Measurements from ENCODE around the gene TGM6.
"Not testable (repeated sequence)": the region's sequence is repeated elsewhere in the genome, so short reads cannot be mapped to it uniquely, and the experiment has no call there.

Gene TGM6

GRCh38 chr20:2398449-2398848 lies 17.7 kb downstream of the TGM6 start:
- no peak for DNase-seq (ENCODE audit: low spot score)

DNA sequence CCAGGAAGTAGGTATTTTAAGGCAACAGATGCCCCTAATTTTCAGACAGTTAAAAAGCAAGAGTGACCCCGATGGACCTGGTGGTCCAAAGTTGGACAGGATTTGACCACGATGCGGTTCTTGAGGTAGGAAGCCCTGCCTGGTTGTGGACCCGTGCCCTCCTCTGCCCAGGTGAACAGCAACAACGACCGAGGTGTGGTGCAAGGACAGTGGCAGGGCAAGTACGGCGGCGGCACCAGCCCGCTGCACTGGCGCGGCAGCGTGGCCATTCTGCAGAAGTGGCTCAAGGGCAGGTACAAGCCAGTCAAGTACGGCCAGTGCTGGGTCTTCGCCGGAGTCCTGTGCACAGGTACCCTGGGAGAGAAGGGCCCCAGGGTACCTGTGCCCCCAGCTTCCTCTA lies 18.7 kb downstream of the TGM6 start:
- no peak for DNase-seq (ENCODE audit: low spot score)

DNA sequence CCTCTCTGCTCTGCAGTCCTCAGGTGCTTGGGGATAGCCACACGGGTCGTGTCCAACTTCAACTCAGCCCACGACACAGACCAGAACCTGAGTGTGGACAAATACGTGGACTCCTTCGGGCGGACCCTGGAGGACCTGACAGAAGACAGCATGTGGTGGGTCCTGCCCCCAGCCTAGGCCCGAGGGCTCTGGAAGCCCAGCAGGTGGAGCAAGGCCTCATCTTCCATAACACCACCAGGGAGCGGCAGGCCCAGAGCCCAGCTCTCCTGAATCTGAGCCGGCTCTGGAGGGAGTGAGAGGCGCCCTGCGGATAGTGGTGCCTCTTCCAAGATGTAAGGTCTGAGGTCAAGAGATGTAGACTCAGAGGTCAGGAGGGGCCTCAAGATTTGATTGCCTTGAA lies 19.6 kb downstream of the TGM6 start:
- DNase-seq (ENCODE audit: low spot score) = no peak

DNA sequence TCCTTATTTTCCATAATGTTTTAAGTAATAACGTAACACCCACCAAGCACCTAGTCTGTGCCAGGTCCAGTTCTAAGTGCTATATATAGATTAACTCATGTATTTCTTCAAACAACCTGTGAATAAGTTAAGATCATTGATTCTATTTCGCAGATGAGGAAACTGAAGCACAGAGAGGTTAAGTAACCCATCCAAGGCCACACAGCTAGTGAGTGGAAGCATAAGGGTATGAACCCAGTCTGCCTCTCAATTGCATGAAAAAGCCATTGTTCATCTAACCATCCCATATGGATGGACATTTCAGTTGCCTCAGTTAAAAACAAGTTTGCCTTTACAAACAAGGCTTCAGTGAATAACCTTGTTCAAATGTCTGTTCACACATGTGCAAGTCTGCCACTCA lies 20.8 kb downstream of the TGM6 start:
- no peak for DNase-seq (ENCODE audit: low spot score)

- peak; percentile 59 for DNase-seq (ENCODE audit: low spot score)
These were observed 21.7 kb downstream of the TGM6 start for GRCh38 chr20:2402271-2402980.

DNA sequence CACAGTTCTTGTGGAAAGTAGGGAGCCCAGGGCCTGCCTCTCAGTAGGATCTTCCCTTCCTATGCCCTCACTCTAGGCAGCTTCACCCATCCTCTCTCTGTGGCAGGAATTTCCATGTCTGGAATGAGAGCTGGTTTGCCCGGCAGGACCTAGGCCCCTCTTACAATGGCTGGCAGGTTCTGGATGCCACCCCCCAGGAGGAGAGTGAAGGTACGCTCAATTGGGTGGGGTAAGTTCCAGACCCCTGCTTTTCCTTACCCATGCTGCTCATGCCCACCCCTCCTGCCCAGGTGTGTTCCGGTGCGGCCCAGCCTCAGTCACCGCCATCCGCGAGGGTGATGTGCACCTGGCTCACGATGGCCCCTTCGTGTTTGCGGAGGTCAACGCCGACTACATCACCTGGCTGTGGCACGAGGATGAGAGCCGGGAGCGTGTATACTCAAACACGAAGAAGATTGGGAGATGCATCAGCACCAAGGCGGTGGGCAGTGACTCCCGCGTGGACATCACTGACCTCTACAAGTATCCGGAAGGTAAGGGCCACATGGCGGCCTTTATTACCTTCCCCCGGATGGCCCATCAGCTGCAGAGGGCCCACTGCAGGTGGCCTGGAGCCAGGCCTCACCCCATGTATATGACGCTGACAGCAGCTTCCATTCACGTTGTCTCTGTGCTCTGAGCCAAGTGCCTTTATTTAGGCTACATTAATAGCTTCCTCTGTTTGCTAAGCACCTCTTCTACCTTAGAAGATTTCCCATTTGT lies 22.8 kb downstream of the TGM6 start:
- DNase-seq (ENCODE audit: low spot score) = peak; percentile 1

- DNase-seq (ENCODE audit: low spot score) = no peak
These were observed 25.0 kb downstream of the TGM6 start for GRCh38 chr20:2405693-2406065.

DNA sequence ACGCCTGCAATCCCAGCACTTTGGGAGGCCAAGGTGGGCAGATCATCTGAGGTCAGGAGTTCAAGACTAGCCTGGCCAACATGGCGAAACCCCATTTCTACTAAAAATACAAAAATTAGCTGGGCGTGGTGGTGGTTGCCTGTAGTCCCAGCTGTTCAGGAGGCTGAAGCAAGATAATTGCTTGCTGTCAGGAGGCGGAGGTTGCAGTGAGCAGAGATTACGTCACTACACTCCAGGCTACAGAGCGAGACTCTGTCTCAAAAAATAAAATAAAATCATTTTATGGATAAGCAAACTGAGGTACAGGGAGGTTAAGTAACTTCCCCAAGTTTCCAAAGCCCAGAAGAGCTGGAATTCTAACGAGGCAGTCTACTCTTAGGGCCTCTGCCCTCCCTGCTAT lies 26.7 kb downstream of the TGM6 start:
- DNase-seq (ENCODE audit: low spot score) = not testable (repeated sequence)

DNA sequence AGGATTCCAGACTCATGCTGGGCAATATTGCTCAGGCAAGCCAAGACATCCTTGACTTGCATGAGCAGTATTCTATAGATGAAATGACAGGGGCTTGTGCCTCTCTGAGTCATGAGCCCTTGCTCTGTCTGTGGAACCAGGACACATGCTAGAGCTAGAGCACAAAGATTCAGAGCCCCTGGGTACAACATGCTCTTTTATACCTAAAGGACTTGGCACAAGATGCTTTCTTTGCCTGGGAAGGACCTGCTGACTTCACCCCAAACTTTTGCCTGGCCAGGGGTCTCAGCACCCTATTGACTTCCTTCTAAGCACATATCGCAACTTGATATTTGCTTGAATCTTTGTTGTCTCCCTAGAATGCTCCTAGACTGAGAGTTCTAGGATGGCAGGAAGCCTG lies 27.4 kb downstream of the TGM6 start:
- DNase-seq (ENCODE audit: low spot score) = no peak

DNA sequence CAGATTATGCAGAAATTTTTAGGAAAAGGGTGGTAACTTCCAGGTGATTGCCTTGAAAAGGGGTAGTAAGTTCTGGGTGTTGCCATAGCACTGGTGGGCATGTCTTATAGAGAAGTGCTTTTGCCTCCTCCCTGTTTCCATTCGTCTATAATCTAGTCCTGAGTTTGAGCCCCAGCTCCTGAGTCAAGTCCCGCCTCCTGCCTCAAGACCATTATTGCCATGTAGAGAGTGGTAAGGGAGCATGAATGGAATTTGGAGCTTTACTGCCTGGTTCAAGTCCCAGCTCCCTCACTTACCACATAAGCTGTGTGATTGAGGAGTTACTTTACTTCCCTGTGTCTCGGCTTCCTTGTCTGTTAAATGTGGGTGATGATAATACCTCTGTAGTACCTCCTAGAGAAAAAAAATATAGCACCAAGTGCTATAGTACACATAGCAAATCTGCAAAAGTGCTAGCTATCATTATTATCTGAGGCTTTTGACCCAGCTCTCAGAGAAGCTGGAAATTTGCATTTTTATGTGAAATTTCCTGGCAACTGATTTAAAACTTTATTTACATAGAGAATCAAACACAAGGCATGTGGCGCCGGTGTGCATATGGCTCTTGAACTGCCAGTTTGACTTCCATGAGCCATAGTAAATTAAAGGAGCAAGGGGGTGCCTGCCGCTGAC lies 36.0 kb downstream of the TGM6 start:
- no peak for DNase-seq (ENCODE audit: low spot score)

DNA sequence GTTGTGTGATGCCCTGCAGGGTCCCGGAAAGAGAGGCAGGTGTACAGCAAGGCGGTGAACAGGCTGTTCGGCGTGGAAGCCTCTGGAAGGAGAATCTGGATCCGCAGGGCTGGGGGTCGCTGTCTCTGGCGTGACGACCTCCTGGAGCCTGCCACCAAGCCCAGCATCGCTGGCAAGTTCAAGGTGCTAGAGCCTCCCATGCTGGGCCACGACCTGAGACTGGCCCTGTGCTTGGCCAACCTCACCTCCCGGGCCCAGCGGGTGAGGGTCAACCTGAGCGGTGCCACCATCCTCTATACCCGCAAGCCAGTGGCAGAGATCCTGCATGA lies 36.5 kb downstream of the TGM6 start:
- DNase-seq (ENCODE audit: low spot score) = no peak

DNA sequence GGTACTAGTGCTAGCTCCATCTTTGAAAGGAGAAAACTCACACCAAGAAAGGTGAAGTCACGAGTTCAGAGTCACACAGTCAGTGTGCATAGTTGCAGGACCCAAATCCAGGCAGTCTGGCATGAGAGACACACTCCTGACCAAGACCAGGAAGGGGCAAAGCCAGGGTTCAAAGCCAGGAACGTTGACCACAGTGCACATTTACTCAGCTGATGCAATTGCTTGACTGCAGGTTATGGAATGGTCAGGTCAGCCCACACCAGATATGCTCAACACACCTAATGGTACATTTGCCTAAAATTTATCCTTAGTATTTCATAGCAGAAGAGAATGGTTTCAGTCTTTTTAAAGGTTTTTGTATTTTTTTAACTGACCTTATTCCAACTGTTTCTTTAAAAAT lies 37.7 kb downstream of the TGM6 start:
- no peak for DNase-seq (ENCODE audit: low spot score)

DNA sequence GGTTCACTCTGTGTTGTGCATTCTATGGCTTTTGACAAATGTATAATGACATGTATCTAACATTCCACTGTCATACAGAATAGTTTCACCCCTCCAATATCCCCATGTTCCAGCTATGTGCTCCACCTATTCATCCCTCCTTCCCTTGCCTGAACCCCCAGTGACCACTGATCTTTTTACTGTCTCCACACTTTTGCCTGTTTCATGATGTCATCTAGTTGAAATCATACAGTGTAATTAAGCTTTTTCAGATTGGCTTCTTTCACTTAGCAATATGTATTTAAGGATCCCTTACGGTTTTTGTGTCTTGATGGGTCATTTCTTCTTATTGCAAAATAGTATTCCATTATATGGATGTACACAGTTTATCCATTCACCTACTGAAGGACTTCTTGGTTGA lies 39.8 kb downstream of the TGM6 start:
- DNase-seq (ENCODE audit: low spot score) = no peak

- no peak for DNase-seq (ENCODE audit: low spot score)
These were observed 40.5 kb downstream of the TGM6 start for GRCh38 chr20:2421247-2421646.

DNA sequence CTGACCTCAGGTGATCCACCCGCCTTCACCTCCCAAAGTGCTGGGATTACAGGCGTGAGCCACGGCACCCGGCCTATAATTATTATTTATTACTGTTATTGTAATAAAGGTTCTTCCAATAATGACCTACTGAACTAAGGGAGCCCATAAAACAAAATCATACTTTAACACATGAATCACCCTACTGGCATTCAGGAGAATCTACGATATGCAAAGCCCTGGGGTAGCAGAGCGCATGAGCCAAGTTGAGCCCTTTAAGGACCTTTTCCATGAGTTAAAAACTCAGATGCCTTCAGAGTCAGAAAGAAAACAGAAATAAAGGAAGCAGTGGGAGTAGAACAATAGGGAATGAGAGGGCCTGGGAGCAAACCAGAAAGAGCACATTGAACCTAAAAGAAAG lies 48.4 kb downstream of the TGM6 start:
- no peak for DNase-seq (ENCODE audit: low spot score)

DNA sequence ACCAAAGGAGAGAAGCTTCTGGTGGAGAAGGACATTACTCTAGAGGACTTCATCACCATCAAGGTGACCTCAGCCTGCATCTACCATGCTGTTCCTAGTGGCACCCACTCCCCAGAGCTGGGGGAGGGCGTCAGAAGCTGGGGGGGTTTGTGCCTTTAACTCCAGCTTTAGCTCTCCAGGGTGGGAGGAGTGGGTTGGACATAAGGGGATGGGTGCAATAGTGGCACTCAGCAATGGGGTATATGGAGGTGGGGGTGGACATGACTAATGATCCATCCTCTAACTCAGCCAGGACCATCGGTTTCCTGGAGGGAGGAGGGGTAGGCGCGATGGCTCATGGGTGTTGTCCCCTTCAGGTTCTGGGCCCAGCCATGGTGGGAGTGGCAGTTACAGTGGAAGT lies 49.8 kb downstream of the TGM6 start:
- no peak for DNase-seq (ENCODE audit: low spot score)

DNA sequence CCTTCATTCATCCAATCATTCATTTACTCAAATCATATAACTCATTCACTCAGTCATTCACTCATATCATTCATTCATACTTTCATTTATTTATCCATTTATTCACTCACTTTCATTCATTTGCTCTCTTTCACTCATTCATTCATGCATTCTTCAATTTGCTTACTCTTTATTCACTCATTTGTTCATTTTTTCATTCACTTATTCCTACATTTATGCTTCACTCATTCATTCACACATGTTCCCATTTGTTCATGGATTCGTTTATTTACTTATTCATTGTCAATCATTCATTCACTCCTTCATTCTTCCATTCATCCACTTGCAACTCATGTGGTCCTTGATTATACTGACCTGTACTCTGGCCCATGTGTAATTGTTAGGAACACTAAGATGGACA lies 50.5 kb downstream of the TGM6 start:
- no peak for DNase-seq (ENCODE audit: low spot score)

- no peak for DNase-seq (ENCODE audit: low spot score)
These were observed 66.1 kb downstream of the TGM6 start for GRCh38 chr20:2446845-2447244.

- DNase-seq (ENCODE audit: low spot score) = no peak
These were observed 68.7 kb downstream of the TGM6 start for GRCh38 chr20:2449386-2449785.

- no peak for DNase-seq (ENCODE audit: low spot score)
These were observed 70.7 kb downstream of the TGM6 start for GRCh38 chr20:2451422-2451821.

GRCh38 chr20:2451939-2452732 lies 71.4 kb downstream of the TGM6 start:
- DNase-seq (ENCODE audit: low spot score) = peak; percentile 72

GRCh38 chr20:2453792-2454191 lies 73.1 kb downstream of the TGM6 start:
- DNase-seq (ENCODE audit: low spot score) = no peak

Measured in AG08396 (cell line).